HG03432 (cell line): Measurements from ENCODE around the gene TNNI2.

ENCODE experiments used
- ATAC-seq: cut with Tn5 transposase; IDR thresholded peaks from one replicate; pipeline ENCODE4 v1.9.1; 2021; ENCODE audit warnings: mild to moderate bottlenecking, moderate library complexity; ENCODE audit not compliant: unreplicated experiment

The TNNI2 gene

GRCh38 chr11:1844221-1845094, 5.7 kb downstream of the TNNI2 start:
- ATAC-seq: no peak

GRCh38 chr11:1845095-1845429, 6.3 kb downstream of the TNNI2 start:
- ATAC-seq: no peak

- no peak for ATAC-seq
These were observed 7.0 kb downstream of the TNNI2 start for GRCh38 chr11:1845561-1846452.

- ATAC-seq: no peak
These were observed 7.7 kb downstream of the TNNI2 start for GRCh38 chr11:1846453-1846932.

- ATAC-seq: no peak
These were observed 8.4 kb downstream of the TNNI2 start for GRCh38 chr11:1847006-1847735.

- ATAC-seq: no peak
These were observed 9.3 kb downstream of the TNNI2 start for GRCh38 chr11:1847926-1848639.

GRCh38 chr11:1848640-1849430, 10.1 kb downstream of the TNNI2 start:
- no peak for ATAC-seq

GRCh38 chr11:1851468-1852180, 12.8 kb downstream of the TNNI2 start:
- no peak for ATAC-seq

- no peak for ATAC-seq
These were observed 13.6 kb downstream of the TNNI2 start for GRCh38 chr11:1852271-1852876.

- peak; percentile 44 for ATAC-seq
These were observed 14.1 kb downstream of the TNNI2 start, which contains the start of gene LSP1 for GRCh38 chr11:1852877-1853276. Gene LSP1, plus strand, starts transcription at chr11:1853084. Its CDS starts 61 bp downstream, at chr11:1853145.

GRCh38 chr11:1853376-1854131, 14.8 kb downstream of the TNNI2 start:
- ATAC-seq: no peak

GRCh38 chr11:1854132-1854948, 15.6 kb downstream of the TNNI2 start:
- peak; percentile 39 for ATAC-seq

- ATAC-seq: peak; percentile 42
These were observed 16.4 kb downstream of the TNNI2 start for GRCh38 chr11:1854949-1855885.

GRCh38 chr11:1855886-1856265, 17.1 kb downstream of the TNNI2 start:
- no peak for ATAC-seq

GRCh38 chr11:1856306-1857005, 17.7 kb downstream of the TNNI2 start:
- ATAC-seq: no peak
